ENCODE results near the gene HSD17B11.

DNA sequence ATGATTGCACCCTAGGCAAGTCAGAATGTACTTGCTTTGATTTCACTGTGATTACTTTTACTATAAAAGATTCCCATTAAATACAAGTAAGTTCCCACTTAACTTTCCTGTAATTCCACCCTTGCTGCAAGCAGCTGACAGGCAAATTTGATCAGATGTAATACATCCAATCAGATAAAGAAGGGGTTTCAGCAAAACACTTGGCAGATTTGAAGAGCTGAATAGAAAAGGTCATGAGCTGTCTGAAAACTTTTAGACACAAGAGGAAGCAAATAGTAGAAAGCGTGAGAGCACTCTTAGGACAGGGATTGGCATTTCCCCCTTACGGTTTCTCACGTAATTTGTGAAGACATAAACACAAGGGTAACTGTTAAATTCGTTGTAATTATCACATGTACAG, 91.1 kb downstream of the HSD17B11 start:
- TF ChIP-seq, protein P1, sequence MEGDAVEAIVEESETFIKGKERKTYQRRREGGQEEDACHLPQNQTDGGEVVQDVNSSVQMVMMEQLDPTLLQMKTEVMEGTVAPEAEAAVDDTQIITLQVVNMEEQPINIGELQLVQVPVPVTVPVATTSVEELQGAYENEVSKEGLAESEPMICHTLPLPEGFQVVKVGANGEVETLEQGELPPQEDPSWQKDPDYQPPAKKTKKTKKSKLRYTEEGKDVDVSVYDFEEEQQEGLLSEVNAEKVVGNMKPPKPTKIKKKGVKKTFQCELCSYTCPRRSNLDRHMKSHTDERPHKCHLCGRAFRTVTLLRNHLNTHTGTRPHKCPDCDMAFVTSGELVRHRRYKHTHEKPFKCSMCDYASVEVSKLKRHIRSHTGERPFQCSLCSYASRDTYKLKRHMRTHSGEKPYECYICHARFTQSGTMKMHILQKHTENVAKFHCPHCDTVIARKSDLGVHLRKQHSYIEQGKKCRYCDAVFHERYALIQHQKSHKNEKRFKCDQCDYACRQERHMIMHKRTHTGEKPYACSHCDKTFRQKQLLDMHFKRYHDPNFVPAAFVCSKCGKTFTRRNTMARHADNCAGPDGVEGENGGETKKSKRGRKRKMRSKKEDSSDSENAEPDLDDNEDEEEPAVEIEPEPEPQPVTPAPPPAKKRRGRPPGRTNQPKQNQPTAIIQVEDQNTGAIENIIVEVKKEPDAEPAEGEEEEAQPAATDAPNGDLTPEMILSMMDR (optimal IDR thresholded peaks at IDR 0.05 in 1 of 3, IDR thresholded peaks at IDR 0.05 in 1 of 3, conservative IDR thresholded peaks at IDR 0.05 in 1 of 3; ENCODE audit: extremely low read depth in 1 of 3, insufficient read depth in 2 of 3, low read length in 3 of 3): no peak
- no peak for TF ChIP-seq EZH2 (IDR thresholded peaks at IDR 0.05; ENCODE audit: low read length)
